Muscle of arm (tissue), 12 donors: ENCODE data around the gene PLXNA2. TPM values are rescaled to one million over a fixed set of nuclear protein-coding genes. Genes with fewer than 3 reads are reported as not detected.
A peak's percentile ranks its signal among the peaks of the same experiment; 100 is the strongest.

Source experiments
- DNase-seq: peaks from one replicate; pipeline ENCODE4 v3.0.0-alpha.2; 2013
- polyA plus RNA-seq, 12 donors: library from polyadenylated mRNA; unstranded; fragments of 120-200 nt; gene quantifications; one replicate each; pipeline ENCODE4 v1.2.1, GENCODE V29; 2013; ENCODE audit not compliant: insufficient read length in 12 of 12

PLXNA2 gene
- polyA plus RNA-seq, 12 donors: 20.4 to 39.2 (median 33.6) TPM; not detected in 1

GRCh38 chr1:207999274-207999915 is 244.8 kb downstream of the PLXNA2 start:
- no peak for DNase-seq

GRCh38 chr1:207998691-207999090 is 245.5 kb downstream of the PLXNA2 start:
- no peak for DNase-seq

GRCh38 chr1:207997486-207998268 is 246.5 kb downstream of the PLXNA2 start:
- DNase-seq: peak; percentile 81

- no peak for DNase-seq
These were observed 247.5 kb downstream of the PLXNA2 start for GRCh38 chr1:207996636-207997035.

GRCh38 chr1:207995576-207995975 is 248.6 kb downstream of the PLXNA2 start:
- DNase-seq: no peak

- DNase-seq: no peak
These were observed 250.4 kb downstream of the PLXNA2 start for GRCh38 chr1:207993477-207994445.

GRCh38 chr1:207992677-207993236 is 251.4 kb downstream of the PLXNA2 start:
- peak; percentile 32 for DNase-seq

- no peak for DNase-seq
These were observed 252.6 kb downstream of the PLXNA2 start for GRCh38 chr1:207991583-207992026.

GRCh38 chr1:207990876-207991582 is 253.2 kb downstream of the PLXNA2 start:
- no peak for DNase-seq

GRCh38 chr1:207990455-207990854 is 253.7 kb downstream of the PLXNA2 start:
- no peak for DNase-seq

GRCh38 chr1:207988326-207989165 is 255.6 kb downstream of the PLXNA2 start:
- DNase-seq: no peak

GRCh38 chr1:207987164-207987563 is 257.0 kb downstream of the PLXNA2 start:
- no peak for DNase-seq

GRCh38 chr1:207985996-207986395 is 258.2 kb downstream of the PLXNA2 start:
- no peak for DNase-seq

- peak; percentile 37 for DNase-seq
These were observed 259.2 kb downstream of the PLXNA2 start for GRCh38 chr1:207984831-207985572.

GRCh38 chr1:207983044-207983635 is 261.0 kb downstream of the PLXNA2 start:
- DNase-seq: no peak

GRCh38 chr1:207981976-207982375 is 262.2 kb downstream of the PLXNA2 start:
- no peak for DNase-seq

GRCh38 chr1:207978441-207978840 is 265.7 kb downstream of the PLXNA2 start:
- no peak for DNase-seq

- DNase-seq: no peak
These were observed 266.3 kb downstream of the PLXNA2 start for GRCh38 chr1:207977876-207978275.
